D721Med (cell line): ENCODE results near the gene PARM1.

ENCODE experiments used
- DNase-seq: peaks from one replicate; pipeline ENCODE4 v3.0.0; 2011; ENCODE audit warnings: low spot score; ENCODE audit not compliant: insufficient read length
- FAIRE-seq: peaks from 2 replicates; lab custom pipeline; 2011; peaks lifted over from hg19 to GRCh38; lab: Jason Lieb, UNC
- TF ChIP-seq, protein P1 (sequence below): IDR thresholded peaks from 2 replicates; pipeline ENCODE4 v1.5.1; 2012; ENCODE audit warnings: mild to moderate bottlenecking, control low read depth; ENCODE audit not compliant: insufficient read depth; ENCODE audit errors: missing control alignments

The PARM1 gene

DNA sequence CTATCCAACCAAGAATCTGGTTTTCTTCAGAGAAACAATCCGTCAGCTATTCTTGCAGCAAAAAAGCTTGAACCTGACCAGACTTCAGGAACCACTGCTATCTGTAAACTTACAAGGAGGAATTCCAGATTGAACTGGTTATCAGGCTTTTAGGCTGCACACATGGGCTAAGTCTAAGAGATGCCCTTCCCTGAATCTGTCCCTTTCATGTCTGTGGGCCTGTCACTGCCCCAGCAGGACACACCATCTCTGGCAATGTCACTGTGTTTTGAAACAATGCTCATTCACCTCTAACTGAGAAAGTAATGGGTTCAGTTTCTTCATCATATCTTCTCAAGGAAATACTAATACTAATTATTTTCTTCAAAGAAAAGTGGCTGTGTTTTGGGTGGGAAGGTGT, 72.8 kb downstream of the PARM1 start:
- FAIRE-seq = no peak
- TF ChIP-seq, protein P1, sequence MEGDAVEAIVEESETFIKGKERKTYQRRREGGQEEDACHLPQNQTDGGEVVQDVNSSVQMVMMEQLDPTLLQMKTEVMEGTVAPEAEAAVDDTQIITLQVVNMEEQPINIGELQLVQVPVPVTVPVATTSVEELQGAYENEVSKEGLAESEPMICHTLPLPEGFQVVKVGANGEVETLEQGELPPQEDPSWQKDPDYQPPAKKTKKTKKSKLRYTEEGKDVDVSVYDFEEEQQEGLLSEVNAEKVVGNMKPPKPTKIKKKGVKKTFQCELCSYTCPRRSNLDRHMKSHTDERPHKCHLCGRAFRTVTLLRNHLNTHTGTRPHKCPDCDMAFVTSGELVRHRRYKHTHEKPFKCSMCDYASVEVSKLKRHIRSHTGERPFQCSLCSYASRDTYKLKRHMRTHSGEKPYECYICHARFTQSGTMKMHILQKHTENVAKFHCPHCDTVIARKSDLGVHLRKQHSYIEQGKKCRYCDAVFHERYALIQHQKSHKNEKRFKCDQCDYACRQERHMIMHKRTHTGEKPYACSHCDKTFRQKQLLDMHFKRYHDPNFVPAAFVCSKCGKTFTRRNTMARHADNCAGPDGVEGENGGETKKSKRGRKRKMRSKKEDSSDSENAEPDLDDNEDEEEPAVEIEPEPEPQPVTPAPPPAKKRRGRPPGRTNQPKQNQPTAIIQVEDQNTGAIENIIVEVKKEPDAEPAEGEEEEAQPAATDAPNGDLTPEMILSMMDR = no peak
- no peak for DNase-seq

DNA sequence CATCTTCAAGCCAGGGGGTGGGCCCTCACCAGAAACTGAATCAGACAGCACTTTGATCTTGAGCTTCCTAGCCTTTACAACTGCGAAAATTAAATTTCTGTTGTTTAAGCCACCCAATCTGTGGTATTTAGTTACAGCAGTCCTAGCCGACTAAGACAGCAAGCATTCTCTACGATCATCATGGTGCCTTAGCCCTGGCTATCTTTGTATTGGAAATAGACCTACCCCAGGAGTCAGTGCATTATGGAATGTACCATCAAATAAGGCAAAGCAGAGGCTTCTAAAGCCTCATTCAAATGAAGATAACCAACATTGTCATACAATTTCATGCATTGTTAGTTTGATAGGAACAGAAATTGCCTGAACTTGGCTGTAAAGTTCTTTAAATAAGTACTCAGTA, 75.0 kb downstream of the PARM1 start:
- DNase-seq = no peak
- TF ChIP-seq, protein P1 = no peak

DNA sequence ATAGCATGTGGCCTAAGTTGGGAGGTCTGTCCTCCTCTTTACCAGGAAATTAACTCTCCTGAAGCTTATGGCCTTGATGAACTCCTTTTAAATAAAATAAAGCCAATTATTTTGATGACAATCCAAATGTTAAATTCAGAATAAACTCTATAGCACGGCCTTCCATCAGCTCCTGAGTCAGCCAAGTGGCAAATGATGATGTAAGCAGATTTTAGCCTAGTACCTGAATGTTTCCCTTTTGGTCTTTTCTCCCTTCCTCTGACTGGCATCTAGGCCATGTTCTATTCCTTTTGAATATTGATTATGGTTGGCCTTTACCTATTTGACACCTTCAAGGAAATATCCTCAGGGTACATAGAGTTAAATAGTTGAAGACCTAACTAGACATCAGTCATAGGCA, 76.2 kb downstream of the PARM1 start:
- TF ChIP-seq, protein P1 = no peak
- FAIRE-seq (no peak), DNase-seq (no peak)

More for the DNA sequence above, 75.0 kb downstream of the PARM1 start:
- FAIRE-seq = no peak

DNA sequence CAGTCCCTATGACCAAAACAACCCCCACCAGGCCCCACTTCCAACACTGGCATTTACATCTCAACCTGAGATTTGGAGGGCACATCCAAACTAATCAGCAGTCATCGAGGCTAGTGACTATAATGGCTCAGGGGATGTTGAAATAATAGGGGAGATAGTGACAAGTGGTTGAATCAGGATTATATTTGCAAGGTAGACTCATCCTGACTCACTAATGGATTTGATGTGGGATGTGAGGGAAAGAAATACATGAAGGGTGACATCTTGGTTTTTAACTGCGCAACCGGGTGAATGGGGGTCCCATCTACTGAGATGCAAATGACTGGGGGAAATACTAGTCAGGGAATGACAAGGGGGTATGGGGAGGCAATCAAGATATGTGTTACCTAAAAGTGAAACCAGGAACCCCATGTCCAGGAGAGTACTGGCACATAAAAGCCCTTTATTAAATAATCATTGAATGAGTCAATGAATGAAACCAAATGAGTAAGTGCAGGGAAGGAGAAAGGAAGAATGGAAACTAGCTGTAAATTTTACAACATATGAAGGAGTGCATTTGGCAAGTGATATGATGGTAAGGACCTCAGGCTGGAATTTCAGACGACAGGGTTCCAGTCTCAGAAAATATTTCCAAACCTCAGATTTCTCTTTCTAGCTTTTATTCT, 78.3 kb downstream of the PARM1 start:
- TF ChIP-seq, protein P1 = no peak
- DNase-seq (no peak), FAIRE-seq (no peak)

DNA sequence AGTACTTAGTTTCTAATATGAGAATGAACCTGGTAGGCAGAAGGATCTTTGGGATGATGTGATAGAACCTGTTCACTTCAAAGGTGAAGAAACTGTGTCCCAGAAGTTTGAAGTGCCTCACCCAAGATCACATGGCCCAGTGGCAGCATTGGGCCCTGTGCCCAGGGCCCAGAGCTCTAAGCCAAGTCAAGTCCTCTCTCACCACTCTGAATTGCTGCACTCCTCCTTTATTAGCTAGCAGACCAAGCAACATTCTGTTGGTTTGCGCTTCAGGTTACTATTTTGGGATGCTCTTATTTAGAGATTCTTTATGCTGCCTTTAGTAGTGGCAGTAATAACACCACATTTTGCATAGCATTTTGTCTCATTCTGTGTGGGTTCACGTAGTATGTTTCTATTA, 82.7 kb downstream of the PARM1 start:
- FAIRE-seq = no peak

DNA sequence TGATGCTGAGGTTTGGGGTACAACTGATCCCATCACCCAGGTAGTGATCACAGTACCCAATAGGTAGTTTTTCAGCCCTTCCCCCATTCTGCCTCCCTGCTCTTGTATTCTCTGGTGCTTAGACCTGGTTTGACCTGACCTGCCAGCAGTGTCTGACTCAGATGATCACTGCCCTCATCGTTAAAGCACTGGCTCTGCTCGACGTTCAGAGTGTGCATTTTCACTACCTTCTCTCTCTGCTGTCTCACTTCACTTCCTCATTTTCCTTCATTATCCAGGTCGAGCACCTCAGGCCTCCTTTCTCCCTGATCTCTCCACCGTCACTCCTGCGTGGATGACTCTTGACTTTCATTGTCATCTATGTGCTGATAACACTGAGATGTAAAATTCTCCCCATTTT, 83.6 kb downstream of the PARM1 start:
- no peak for DNase-seq
- TF ChIP-seq, protein P1 = no peak
- no peak for FAIRE-seq

More for the DNA sequence above, 82.7 kb downstream of the PARM1 start:
- no peak for DNase-seq
- TF ChIP-seq, protein P1 = no peak

DNA sequence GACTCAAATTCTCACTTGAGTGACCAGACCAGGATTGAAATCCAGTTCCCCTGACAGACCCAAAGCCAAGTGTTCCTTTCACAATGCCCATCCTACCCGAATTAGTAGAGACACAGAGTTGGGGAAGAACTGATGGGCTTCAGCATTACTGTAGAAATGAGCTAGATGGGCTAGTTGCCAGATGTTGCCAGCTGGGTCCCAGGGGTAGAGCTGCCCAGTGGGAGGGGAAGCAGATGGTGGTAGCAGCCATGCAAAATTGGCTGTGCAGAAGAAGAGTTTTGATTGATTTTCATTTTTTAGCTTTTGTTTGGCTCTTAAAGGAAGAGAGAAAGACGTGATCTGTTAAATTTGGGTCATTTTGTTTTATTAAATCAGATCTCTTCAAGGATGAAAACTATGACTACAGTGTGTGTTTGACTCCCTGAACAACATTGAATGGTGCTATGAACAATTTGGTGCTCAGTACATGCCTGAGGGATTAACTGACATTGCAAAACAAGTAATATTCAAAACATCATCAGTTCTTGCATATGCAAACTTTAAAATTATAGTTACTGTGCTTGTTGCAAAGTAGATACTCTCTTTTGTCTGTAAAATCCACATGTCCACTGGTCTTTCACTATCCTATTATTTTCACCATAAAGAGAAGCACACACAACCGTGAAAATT, 86.0 kb downstream of the PARM1 start:
- no peak for FAIRE-seq
- TF ChIP-seq, protein P1 = no peak
- DNase-seq = no peak
